ENCODE data around the gene ZNF804B. TPM values are rescaled to one million over a fixed set of nuclear protein-coding genes. Genes with fewer than 3 reads are reported as not detected.

ZNF804B gene
- total RNA-seq, 1 donor from 2014 or later: not detected

DNA sequence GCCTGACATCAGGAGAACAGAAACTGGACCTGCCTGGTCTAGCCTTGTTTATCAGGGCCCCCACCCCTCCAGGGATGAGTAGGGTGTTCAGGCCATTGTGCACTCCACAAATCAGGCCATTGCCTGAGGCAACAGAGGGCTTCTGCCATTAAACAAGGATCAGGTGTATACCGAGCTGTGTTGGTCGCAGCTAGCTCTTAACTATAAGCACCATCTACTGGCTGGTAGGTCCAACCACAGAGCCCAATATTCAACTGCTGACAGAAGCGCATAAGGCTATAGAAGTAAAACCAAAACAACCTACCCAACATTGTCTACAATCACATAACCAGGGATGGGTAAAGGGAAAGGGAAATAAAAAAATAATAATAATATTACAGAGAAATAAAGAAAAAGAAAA, 487.7 kb downstream of the ZNF804B start:
- intact Hi-C loops (cut with micrococcal nuclease): no loop called here

GRCh38 chr7:89259085-89259484, 499.6 kb downstream of the ZNF804B start:
- intact Hi-C loops (cut with micrococcal nuclease): no loop called here

GRCh38 chr7:89264126-89264525, 504.6 kb downstream of the ZNF804B start:
- intact Hi-C loops (cut with micrococcal nuclease): no loop called here

DNA sequence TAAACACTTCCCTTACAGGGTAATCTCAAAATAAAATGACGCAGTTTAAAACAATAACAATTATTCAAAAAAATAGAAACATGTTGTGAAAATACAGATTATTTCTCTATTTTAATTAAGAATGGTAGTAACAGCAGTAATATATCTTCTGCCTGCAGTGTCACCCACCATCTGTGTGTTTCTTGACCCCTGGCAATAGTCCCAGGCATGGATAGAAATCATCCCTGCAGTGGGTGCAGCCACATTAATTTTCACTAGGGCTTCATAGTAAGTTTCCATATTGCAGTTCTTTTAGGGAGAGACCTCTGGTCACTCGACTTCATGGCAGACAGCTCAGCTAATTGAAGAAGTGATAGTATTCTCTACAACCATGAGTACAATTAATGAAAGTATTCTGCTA, 506.1 kb downstream of the ZNF804B start:
- intact Hi-C loops (cut with micrococcal nuclease): no loop called here

DNA sequence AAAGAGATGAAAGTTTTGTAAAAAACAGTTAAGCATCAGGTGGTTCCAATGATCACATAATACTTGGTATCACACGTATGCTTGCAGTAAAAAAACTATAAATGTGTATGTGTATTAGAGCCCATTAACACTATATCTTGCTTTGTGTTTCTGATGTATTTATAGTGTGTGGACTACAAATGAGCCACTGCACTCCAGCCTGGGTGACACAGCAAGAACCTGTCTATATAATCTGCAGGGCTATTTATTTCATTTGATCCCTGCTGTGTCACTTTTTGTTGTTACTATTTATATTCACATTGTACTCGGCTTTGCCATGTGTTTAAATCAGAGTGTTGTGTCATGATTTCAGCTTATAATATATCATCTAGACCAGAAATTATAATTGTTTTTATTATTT, 523.8 kb downstream of the ZNF804B start:
- intact Hi-C loops (cut with micrococcal nuclease): no loop called here

- intact Hi-C loops (cut with micrococcal nuclease): no loop called here
These were observed 549.0 kb downstream of the ZNF804B start for GRCh38 chr7:89308535-89308934.

DNA sequence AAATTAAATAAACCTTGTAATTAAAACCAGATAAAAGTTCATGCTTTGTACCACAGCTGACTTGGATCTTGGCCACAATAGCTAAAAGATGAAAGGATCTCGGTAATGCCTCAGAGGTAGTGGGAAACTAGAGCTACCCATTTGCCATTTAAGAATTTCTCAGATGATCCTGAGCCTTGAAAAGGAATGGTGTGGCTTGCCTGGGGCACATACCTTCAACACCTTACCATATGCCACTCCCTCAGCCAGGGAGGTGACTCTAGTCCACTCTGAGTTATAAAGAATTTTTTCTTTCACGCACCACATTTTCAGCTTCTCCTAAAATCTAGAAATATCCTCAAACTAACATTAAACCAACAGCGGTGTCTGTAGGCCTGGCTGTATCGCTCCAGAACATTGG, 552.4 kb downstream of the ZNF804B start:
- intact Hi-C loops (cut with micrococcal nuclease): no loop called here

- intact Hi-C loops (cut with micrococcal nuclease): no loop called here
These were observed 553.1 kb downstream of the ZNF804B start for GRCh38 chr7:89312551-89312950.

DNA sequence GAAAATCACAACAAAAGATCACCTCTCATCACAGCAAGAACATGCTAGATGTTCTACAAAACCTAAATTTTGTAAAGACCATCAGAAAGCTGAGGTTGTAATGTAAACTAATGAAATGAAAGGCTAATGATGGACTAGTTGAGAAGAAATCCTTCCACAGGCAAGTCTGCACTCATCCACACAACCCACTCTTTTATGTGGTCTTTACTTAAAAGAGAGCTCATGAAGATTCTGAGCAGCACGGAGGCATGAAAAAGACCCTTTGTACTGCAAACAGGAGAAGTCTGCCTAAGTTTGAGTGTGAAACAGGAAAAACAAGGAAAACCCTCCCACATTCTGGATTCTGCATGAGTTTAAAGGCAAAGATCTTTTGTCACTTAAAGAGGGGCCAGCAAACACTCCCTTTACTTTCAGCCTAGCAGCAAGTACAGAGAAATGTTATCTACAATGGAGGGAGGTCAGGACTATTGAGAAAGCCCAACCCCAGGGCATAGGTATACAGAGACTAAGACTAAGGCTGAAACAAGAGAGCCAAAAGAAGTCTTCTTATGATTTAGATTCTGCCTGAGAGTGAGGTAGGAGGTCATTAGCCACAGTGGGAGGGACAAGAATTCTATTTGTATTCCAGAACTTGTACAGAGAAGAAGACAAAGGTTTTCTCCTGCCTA, 557.2 kb downstream of the ZNF804B start:
- intact Hi-C loops (cut with micrococcal nuclease): no loop called here

GRCh38 chr7:89332026-89332425, 572.5 kb downstream of the ZNF804B start:
- intact Hi-C loops (cut with micrococcal nuclease): no loop called here

DNA sequence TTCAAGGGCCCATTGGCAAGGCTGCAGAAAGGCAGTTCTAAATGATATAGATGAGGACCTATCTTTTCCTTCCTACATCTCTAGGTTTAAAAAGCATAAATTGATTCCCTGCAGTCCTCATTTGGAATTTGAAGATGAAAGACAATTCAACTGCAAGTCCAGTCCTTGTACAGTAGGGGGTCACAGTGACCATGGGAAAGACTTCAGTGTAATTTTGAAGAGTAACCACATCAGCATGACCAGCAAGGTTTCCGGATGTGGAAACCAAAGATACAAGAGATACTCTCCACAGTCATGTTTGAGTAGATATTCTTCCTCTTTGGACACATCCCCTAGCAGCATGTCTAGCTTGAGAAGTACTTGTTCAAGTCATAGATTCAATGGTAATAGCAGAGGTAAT, 575.3 kb downstream of the ZNF804B start:
- intact Hi-C loops (cut with micrococcal nuclease): loop anchor here (5.0 kb wide), 1 partner anchor 288 kb away; no protein-coding TSS in a partner anchor

GRCh38 chr7:89335490-89335889, 576.0 kb downstream of the ZNF804B start:
- intact Hi-C loops (cut with micrococcal nuclease): loop anchor here (5.0 kb wide), 1 partner anchor 287 kb away; no protein-coding TSS in a partner anchor

GRCh38 chr7:89336121-89336520, 576.6 kb downstream of the ZNF804B start:
- intact Hi-C loops (cut with micrococcal nuclease): loop anchor here (5.0 kb wide), 1 partner anchor 286 kb away; no protein-coding TSS in a partner anchor

- intact Hi-C loops (cut with micrococcal nuclease): loop anchor here (5.0 kb wide), 1 partner anchor 283 kb away; no protein-coding TSS in a partner anchor
These were observed 580.2 kb downstream of the ZNF804B start for GRCh38 chr7:89339748-89340147.

GRCh38 chr7:89357121-89357520, 597.6 kb downstream of the ZNF804B start:
- intact Hi-C loops (cut with micrococcal nuclease): no loop called here

DNA sequence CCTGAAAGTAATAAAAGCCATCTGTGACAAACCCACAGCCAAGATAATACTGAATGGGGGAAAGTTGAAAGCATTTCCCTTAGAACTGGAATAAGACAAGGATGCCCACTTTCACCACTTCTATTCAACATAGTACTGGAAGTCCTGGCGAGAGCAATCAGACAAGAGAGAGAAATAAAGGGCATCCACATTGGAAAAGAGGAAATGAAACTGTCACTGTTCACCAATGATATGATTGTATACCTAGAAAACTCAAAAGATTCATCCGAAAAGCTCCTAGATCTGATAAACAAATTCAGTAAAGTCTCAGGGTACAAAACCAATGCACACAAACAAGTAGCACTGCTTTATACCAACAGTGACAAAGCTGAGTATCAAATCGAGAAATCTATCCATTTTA, 617.7 kb downstream of the ZNF804B start:
- intact Hi-C loops (cut with micrococcal nuclease): no loop called here

DNA sequence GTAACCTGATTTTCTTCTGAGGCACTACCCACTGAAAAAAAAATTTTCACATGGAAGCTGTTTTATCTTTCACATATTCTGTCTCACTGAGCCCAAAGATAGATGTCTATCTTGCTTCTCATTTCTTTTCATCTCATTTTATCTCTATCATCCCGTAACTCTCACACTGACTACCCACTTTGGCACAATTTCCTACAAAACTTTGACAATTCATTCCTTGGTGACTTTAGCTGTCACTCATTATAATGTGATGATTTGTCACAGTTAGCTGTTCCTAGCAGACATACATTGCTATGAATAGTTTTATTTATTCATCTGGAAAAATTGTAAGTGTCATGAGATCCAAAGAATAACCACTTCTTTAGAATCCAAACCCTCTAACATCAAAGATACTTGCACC, 625.9 kb downstream of the ZNF804B start:
- intact Hi-C loops (cut with micrococcal nuclease): no loop called here

Other genes starting within 250 kb of the ZNF804B start
- gene TEX47, start 36.0 kb downstream of the ZNF804B start, total RNA-seq: not detected in 2 replicates